ENCODE measurements around the gene KMT5C. TPM values are rescaled to one million over a fixed set of nuclear protein-coding genes. Genes with fewer than 3 reads are reported as not detected.

KMT5C gene
- total RNA-seq, 4 donors from 2014 or later, result 16.5 to 25.4 (median 20.3) TPM

DNA sequence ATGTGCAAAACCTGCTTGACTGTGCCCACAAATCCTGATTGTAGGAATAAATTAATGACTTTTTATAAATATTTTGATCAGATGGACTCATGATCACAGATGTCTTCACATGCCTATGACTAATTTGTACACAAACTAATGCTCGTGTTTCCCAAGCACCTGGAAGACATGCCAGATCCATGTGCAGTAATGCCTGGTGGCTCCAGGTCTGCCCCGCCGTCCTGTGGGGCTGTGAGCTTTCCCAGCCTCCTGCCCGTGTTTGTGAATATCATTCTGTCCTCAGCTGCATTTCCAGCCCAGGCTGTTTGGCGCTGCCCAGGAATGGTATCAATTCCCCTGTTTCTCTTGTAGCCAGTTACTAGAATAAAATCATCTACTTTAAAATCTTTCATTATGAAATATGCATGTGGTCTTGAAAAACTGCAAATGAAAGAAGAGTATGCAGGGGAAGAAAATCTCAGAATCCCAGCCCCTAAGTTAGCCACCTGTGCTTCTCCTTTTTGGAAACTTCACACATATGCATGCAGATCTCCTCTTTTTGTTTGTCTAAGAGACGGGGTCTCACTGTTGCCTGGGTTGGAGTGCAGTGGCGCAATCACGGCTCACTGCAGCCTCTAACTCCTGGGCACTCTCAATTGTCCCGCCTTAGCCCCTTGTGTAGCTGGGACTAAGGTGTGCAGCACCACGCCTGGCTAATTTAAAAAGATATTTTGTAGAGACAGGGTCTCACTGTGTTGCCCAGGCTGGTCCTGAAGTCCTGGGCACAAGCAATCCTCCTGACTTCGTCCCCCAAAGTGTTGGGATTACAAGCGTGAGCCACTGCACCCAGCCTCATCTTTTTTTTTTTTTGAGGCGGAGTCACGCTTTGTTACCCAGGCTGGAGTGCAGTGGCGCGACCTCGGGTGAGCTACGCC lies 52.3 kb downstream of the KMT5C start:
- no peak for TF ChIP-seq POLR2A (IDR thresholded peaks at IDR 0.05)
- TF ChIP-seq, protein P1, sequence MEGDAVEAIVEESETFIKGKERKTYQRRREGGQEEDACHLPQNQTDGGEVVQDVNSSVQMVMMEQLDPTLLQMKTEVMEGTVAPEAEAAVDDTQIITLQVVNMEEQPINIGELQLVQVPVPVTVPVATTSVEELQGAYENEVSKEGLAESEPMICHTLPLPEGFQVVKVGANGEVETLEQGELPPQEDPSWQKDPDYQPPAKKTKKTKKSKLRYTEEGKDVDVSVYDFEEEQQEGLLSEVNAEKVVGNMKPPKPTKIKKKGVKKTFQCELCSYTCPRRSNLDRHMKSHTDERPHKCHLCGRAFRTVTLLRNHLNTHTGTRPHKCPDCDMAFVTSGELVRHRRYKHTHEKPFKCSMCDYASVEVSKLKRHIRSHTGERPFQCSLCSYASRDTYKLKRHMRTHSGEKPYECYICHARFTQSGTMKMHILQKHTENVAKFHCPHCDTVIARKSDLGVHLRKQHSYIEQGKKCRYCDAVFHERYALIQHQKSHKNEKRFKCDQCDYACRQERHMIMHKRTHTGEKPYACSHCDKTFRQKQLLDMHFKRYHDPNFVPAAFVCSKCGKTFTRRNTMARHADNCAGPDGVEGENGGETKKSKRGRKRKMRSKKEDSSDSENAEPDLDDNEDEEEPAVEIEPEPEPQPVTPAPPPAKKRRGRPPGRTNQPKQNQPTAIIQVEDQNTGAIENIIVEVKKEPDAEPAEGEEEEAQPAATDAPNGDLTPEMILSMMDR (IDR thresholded peaks at IDR 0.05), result no peak
- H3K4me3 ChIP-seq (ENCODE audit: low read depth, poor library complexity, severe bottlenecking), result no peak overlapping the region
- WGBS, 2 donors, result 76 to 79% methylated on average over 18 of the region's 18 CpGs
- no peak for DNase-seq (ENCODE audit: low spot score in 2 of 2)
- intact Hi-C loops (cut with DNase I; ENCODE audit: low total_unique reads), result no loop called here

DNA sequence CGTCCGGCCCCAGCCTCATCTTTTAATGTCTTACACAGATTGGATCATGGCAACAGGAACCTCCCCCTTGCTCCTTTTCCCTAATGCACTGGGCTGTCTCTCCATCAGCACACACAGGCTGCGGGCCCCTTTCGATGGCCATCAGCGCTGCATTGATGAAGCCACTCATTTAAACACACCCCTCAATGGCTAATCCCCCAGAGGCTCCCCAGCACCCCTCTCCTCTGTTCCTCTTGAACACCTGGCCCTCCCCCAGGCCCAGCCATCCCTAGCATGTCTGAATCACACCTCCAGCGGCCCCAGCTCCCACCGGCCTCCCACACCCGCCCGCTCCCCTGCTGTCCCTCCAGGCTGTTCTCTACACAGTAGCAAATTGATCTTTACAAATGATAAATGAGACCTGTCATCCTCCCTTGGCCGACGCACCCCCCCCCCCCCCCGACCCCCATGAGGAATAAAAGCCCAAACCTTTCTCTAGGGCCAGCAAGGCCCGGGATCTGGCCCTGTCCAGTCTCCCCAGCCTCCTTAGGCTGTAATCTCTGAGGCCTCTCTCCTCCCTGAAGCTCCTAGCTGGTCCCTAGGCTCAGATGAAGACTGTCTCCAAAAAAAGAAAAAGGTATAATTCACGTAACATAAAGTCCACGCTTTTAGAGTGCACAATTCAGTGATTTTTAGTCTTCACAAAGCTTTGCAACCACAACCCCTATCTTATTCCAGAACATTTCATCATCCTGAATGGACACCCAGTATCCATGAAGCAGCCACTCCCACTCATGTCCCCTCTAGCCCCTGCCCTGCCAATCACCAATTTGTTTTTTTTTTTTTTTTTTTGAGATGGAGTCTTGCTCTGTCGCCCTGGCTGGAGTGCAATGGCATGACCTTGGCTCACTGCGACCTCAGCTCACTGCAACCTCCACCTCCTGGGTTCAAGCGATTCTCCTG lies 53.4 kb downstream of the KMT5C start:
- no peak for TF ChIP-seq POLR2A (IDR thresholded peaks at IDR 0.05)
- TF ChIP-seq, protein P1 (IDR thresholded peaks at IDR 0.05), result no peak
- H3K4me3 ChIP-seq (ENCODE audit: low read depth, poor library complexity, severe bottlenecking), result no peak overlapping the region
- intact Hi-C loops (cut with DNase I; ENCODE audit: low total_unique reads), result no loop called here
- 73 to 75% methylated on average over 18 of the region's 18 CpGs for WGBS, 2 donors
- no peak for DNase-seq (ENCODE audit: low spot score in 2 of 2)

Other genes with a start within 250 kb of the KMT5C start
- 100 to 1,000 TPM in 1 of 4 donors, 10 to 100 TPM in 3; 55.5 to 103 (median 79.4) TPM for gene PPP1R12C, start 222.2 kb upstream of the KMT5C start, total RNA-seq
- 10 to 100 TPM; 24.0 to 56.1 (median 42.6) TPM for gene TNNT1, start 190.7 kb upstream of the KMT5C start, total RNA-seq
- gene TNNI3, start 182.1 kb upstream of the KMT5C start, total RNA-seq, result 1 to 10 TPM in 2 of 4 donors, not detected in 2; 1.4 to 2.8 TPM
- gene DNAAF3, start 173.3 kb upstream of the KMT5C start, total RNA-seq, result 10 to 100 TPM in 1 of 4 donors, 1 to 10 TPM in 1, under 1 TPM in 2; 0.71 to 10.3 (median 0.99) TPM
- under 1 TPM in 3 of 4 donors, not detected in 1; 0.10 to 0.65 (median 0.26) TPM for gene SYT5, start 159.6 kb upstream of the KMT5C start, total RNA-seq
- gene PTPRH, start 130.4 kb upstream of the KMT5C start, total RNA-seq, result 1 to 10 TPM in 1 of 4 donors, under 1 TPM in 3; 0.22 to 1.3 (median 0.52) TPM
- 1 to 10 TPM; 1.1 to 2.4 (median 1.6) TPM for gene TMEM86B, start 111.1 kb upstream of the KMT5C start, total RNA-seq
- 10 to 100 TPM; 29.4 to 47.9 (median 37.5) TPM for gene PPP6R1, start 80.9 kb upstream of the KMT5C start, total RNA-seq
- gene HSPBP1, start 59.8 kb upstream of the KMT5C start, total RNA-seq, result 10 to 100 TPM; 17.8 to 35.5 (median 25.6) TPM
- 1 to 10 TPM in 1 of 4 donors, under 1 TPM in 1, not detected in 2; 0.44 to 4.6 TPM for gene BRSK1, start 55.9 kb upstream of the KMT5C start, total RNA-seq
- gene TMEM150B, start 14.5 kb upstream of the KMT5C start, total RNA-seq, result under 1 TPM in 1 of 4 donors, not detected in 3; 0.58 TPM
- gene COX6B2, start 14.8 kb downstream of the KMT5C start, total RNA-seq, result 1 to 10 TPM in 1 of 4 donors, under 1 TPM in 2, not detected in 1; 0.42 to 1.1 (median 0.49) TPM
- gene GARIN5B, start 23.4 kb downstream of the KMT5C start, total RNA-seq, result not detected
- under 1 TPM in 3 of 4 donors, not detected in 1; 0.23 to 0.68 (median 0.46) TPM for gene IL11, start 30.6 kb downstream of the KMT5C start, total RNA-seq
- not detected for gene TMEM190, start 37.0 kb downstream of the KMT5C start, total RNA-seq
- 10 to 100 TPM; 32.2 to 61.6 (median 47.5) TPM for gene TMEM238, start 44.4 kb downstream of the KMT5C start, total RNA-seq
- 100 to 1,000 TPM; 466 to 875 (median 590) TPM for gene RPL28, start 46.1 kb downstream of the KMT5C start, total RNA-seq
- 10 to 100 TPM in 1 of 4 donors, 1 to 10 TPM in 3; 6.2 to 14.6 (median 9.2) TPM for gene UBE2S, start 67.9 kb downstream of the KMT5C start, total RNA-seq
- under 1 TPM in 1 of 4 donors, not detected in 3; 0.10 TPM for gene SHISA7, start 103.4 kb downstream of the KMT5C start, total RNA-seq
- 10 to 100 TPM; 31.0 to 73.1 (median 66.4) TPM for gene ISOC2, start 121.8 kb downstream of the KMT5C start, total RNA-seq
- gene C19orf85, start 124.9 kb downstream of the KMT5C start, total RNA-seq, result not detected
- 10 to 100 TPM in 3 of 4 donors, 1 to 10 TPM in 1; 5.4 to 17.9 (median 12.2) TPM for gene ZNF628, start 136.7 kb downstream of the KMT5C start, total RNA-seq
- 1 to 10 TPM; 2.5 to 5.3 (median 4.1) TPM for gene NAT14, start 145.3 kb downstream of the KMT5C start, total RNA-seq
- 1 to 10 TPM in 3 of 4 donors, under 1 TPM in 1; 0.64 to 6.2 (median 3.0) TPM for gene SSC5D, start 148.6 kb downstream of the KMT5C start, total RNA-seq
- gene SBK2, start 197.3 kb downstream of the KMT5C start, total RNA-seq, result not detected
- gene SBK3, start 205.7 kb downstream of the KMT5C start, total RNA-seq, result under 1 TPM in 1 of 4 donors, not detected in 3; 0.26 TPM
- gene ZNF579, start 241.0 kb downstream of the KMT5C start, total RNA-seq, result 1 to 10 TPM; 4.2 to 5.1 (median 4.6) TPM